DND-41 (cell line): ENCODE results near the gene VAV2.

Experiments
- ATAC-seq: fragments of 200-7000 bp; cut with Tn5 transposase; 3 replicates; pipeline ENCODE4 v1.9.1; 2021; ENCODE audit warnings: low read depth; ENCODE audit not compliant: insufficient read depth
- DNase-seq: peaks from one replicate; pipeline ENCODE4 v3.0.0-alpha.2; 2020
- H2AFZ ChIP-seq: 2 replicates; pipeline ENCODE4 v1.6.0; 2012; ENCODE audit warnings: low read depth, low read length
- H3K27ac ChIP-seq: 2 replicates; pipeline ENCODE4 v1.5.1; 2012; ENCODE audit warnings: low read length, inconsistent platforms
- H3K27me3 ChIP-seq: fragments of 200-600 bp; sonication (generic); 2 replicates; pipeline ENCODE4 v1.6.0; 2012; ENCODE audit warnings: low read length, mild to moderate bottlenecking, inconsistent platforms; ENCODE audit not compliant: insufficient read depth, poor library complexity
- H3K36me3 ChIP-seq: 2 replicates; pipeline ENCODE4 v1.5.1; 2012; ENCODE audit warnings: low read length, inconsistent platforms; ENCODE audit not compliant: insufficient read depth
- H3K4me1 ChIP-seq: 2 replicates; pipeline ENCODE4 v1.5.1; 2012; ENCODE audit warnings: mild to moderate bottlenecking, low read length; ENCODE audit not compliant: insufficient read depth
- H3K4me2 ChIP-seq: 2 replicates; pipeline ENCODE4 v1.6.0; 2012; ENCODE audit warnings: mild to moderate bottlenecking, moderate library complexity, low read length, inconsistent platforms; ENCODE audit not compliant: insufficient read depth
- H3K4me3 ChIP-seq, 2 experiments: fragments of 200-600 bp in 1 of 2; shearing (Covaris generic) in 1 of 2; 2 replicates each; pipeline ENCODE4 v1.5.1; 2012 to 2016; ENCODE audit warnings: inconsistent platforms in 2 of 2, low read length in 2 of 2, mild to moderate bottlenecking in 2 of 2, low read depth in 1 of 2, moderate library complexity in 1 of 2
- H3K79me2 ChIP-seq: 2 replicates; pipeline ENCODE4 v1.6.0; 2012; ENCODE audit warnings: low read length, inconsistent platforms; ENCODE audit not compliant: insufficient read depth
- H3K9ac ChIP-seq: 2 replicates; pipeline ENCODE4 v1.6.0; 2012; ENCODE audit warnings: low read depth, mild to moderate bottlenecking, inconsistent platforms, low read length, moderate library complexity
- H3K9me3 ChIP-seq: 2 replicates; pipeline ENCODE4 v1.5.1; 2012; ENCODE audit warnings: low read length, moderate library complexity, mild to moderate bottlenecking, inconsistent platforms; ENCODE audit not compliant: insufficient read depth, severe bottlenecking
- H4K20me1 ChIP-seq: 2 replicates; pipeline ENCODE4 v1.6.0; 2012; ENCODE audit warnings: low read length; ENCODE audit not compliant: insufficient read depth
- CTCF ChIP-seq: IDR thresholded peaks from 2 replicates; pipeline ENCODE4 v1.5.1; 2012; ENCODE audit warnings: borderline replicate concordance, low read length, moderate library complexity, mild to moderate bottlenecking; ENCODE audit not compliant: poor library complexity, severe bottlenecking; ENCODE audit errors: extremely low read depth
- EZH2 ChIP-seq: IDR thresholded peaks from 3 replicates; pipeline ENCODE4 v1.6.1; 2012; ENCODE audit warnings: borderline replicate concordance, low read depth, mild to moderate bottlenecking, moderate library complexity, low read length, inconsistent platforms; ENCODE audit not compliant: severe bottlenecking

Gene VAV2

GRCh38 chr9:133869674-133870405 lies 122.3 kb downstream of the VAV2 start:
- H3K9ac ChIP-seq, result no peak overlapping the region
- H4K20me1 ChIP-seq, result no peaks in the 10 kb centered on the region
- H3K4me2 ChIP-seq, result no peak overlapping the region
- no peak overlapping the region for H3K27ac ChIP-seq
- H3K4me3 ChIP-seq, result no peak overlapping the region
- TF ChIP-seq CTCF (no peak), EZH2 (no peak)
- no peaks in the 10 kb centered on the region for H3K4me1 ChIP-seq
- DNase-seq (no peak), ATAC-seq (no peak)
- H3K36me3 ChIP-seq, result no peaks in the 10 kb centered on the region
- H3K27me3 ChIP-seq, result no peaks in the 10 kb centered on the region
- H2AFZ ChIP-seq, result no peak overlapping the region
- H3K79me2 ChIP-seq, result no peaks in the 10 kb centered on the region
- peaks cover 4% of the 10 kb centered on the region for H3K9me3 ChIP-seq

- Histone ChIP-seq H2AFZ (no peak overlapping the region), H3K36me3 (no peaks in the 10 kb centered on the region), H3K4me1 (no peaks in the 10 kb centered on the region), H3K79me2 (no peaks in the 10 kb centered on the region), H3K27me3 (no peaks in the 10 kb centered on the region), H3K27ac (no peak overlapping the region), H3K9ac (no peak overlapping the region), H3K4me2 (no peak overlapping the region), H4K20me1 (no peaks in the 10 kb centered on the region), H3K4me3 (no peak overlapping the region), H3K9me3 (peaks cover 4% of the 10 kb centered on the region)
- TF ChIP-seq EZH2 (no peak), CTCF (no peak)
- ATAC-seq (no peak), DNase-seq (no peak)
These were observed 123.9 kb downstream of the VAV2 start for GRCh38 chr9:133868203-133868602.

- Histone ChIP-seq H3K9ac (no peak overlapping the region), H3K27me3 (no peaks in the 10 kb centered on the region), H3K4me2 (no peak overlapping the region), H4K20me1 (no peaks in the 10 kb centered on the region), H3K4me1 (no peaks in the 10 kb centered on the region), H3K27ac (no peak overlapping the region), H3K36me3 (no peaks in the 10 kb centered on the region), H3K9me3 (peaks cover 4% of the 10 kb centered on the region), H3K4me3 (no peak overlapping the region), H2AFZ (no peak overlapping the region), H3K79me2 (no peaks in the 10 kb centered on the region)
- no peak for DNase-seq
- ATAC-seq, result no peak
- TF ChIP-seq EZH2, result no peak
- no peak for TF ChIP-seq CTCF
These were observed 125.2 kb downstream of the VAV2 start for GRCh38 chr9:133866946-133867345.

GRCh38 chr9:133864011-133864410 lies 128.1 kb downstream of the VAV2 start:
- H4K20me1 ChIP-seq, result no peaks in the 10 kb centered on the region
- H3K4me2 ChIP-seq, result no peak overlapping the region
- TF ChIP-seq EZH2 (no peak), CTCF (no peak)
- H3K79me2 ChIP-seq, result no peaks in the 10 kb centered on the region
- no peaks in the 10 kb centered on the region for H3K4me1 ChIP-seq
- no peak overlapping the region for H3K27ac ChIP-seq
- H2AFZ ChIP-seq, result no peak overlapping the region
- no peak overlapping the region for H3K9ac ChIP-seq
- ATAC-seq (no peak), DNase-seq (no peak)
- H3K4me3 ChIP-seq, result no peak overlapping the region
- no peaks in the 10 kb centered on the region for H3K36me3 ChIP-seq
- H3K27me3 ChIP-seq, result no peaks in the 10 kb centered on the region
- peaks cover 4% of the 10 kb centered on the region for H3K9me3 ChIP-seq
